Testis (tissue), 2 donors: Measurements from ENCODE around the gene GLDC.

Experiments used
- POLR2A ChIP-seq: fragments of 450-650 bp; IDR thresholded peaks from one replicate; pipeline ENCODE4 v1.6.1; 2017; ENCODE audit warnings: antibody characterized with exemption, mild to moderate bottlenecking, moderate library complexity
- TF ChIP-seq, protein P1 (sequence below), 3 experiments: fragments of 450-650 bp in 2 of 3; fragments of 200-600 bp in 1 of 3; sonication (generic) in 1 of 3; IDR thresholded peaks; one replicate each; pipeline ENCODE4 v1.5.1; 2016 to 2019; ENCODE audit warnings: antibody characterized with exemption in 3 of 3, mild to moderate bottlenecking in 2 of 3, moderate library complexity in 1 of 3

- TF ChIP-seq, protein P1, sequence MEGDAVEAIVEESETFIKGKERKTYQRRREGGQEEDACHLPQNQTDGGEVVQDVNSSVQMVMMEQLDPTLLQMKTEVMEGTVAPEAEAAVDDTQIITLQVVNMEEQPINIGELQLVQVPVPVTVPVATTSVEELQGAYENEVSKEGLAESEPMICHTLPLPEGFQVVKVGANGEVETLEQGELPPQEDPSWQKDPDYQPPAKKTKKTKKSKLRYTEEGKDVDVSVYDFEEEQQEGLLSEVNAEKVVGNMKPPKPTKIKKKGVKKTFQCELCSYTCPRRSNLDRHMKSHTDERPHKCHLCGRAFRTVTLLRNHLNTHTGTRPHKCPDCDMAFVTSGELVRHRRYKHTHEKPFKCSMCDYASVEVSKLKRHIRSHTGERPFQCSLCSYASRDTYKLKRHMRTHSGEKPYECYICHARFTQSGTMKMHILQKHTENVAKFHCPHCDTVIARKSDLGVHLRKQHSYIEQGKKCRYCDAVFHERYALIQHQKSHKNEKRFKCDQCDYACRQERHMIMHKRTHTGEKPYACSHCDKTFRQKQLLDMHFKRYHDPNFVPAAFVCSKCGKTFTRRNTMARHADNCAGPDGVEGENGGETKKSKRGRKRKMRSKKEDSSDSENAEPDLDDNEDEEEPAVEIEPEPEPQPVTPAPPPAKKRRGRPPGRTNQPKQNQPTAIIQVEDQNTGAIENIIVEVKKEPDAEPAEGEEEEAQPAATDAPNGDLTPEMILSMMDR (IDR thresholded peaks at IDR 0.05), result no peak
- TF ChIP-seq POLR2A, result no peak
These were observed 154.7 kb downstream of the GLDC start for GRCh38 chr9:6490863-6491262.
